ENCODE results near the gene GRID1.

- TF ChIP-seq EZH2 (IDR thresholded peaks at IDR 0.05): no peak
- no peak for TF ChIP-seq POLR2AphosphoS5 (IDR thresholded peaks at IDR 0.05; ENCODE audit: low read depth, low read length)
- TF ChIP-seq POLR2A (IDR thresholded peaks at IDR 0.05; ENCODE audit: borderline replicate concordance, extremely low read depth, insufficient read depth, insufficient read length): no peak
- TF ChIP-seq EZH2phosphoT487 (IDR thresholded peaks at IDR 0.05; ENCODE audit: borderline replicate concordance): no peak
- no peak for TF ChIP-seq REST (IDR thresholded peaks at IDR 0.05; ENCODE audit: low read depth)
- TF ChIP-seq, protein P1, sequence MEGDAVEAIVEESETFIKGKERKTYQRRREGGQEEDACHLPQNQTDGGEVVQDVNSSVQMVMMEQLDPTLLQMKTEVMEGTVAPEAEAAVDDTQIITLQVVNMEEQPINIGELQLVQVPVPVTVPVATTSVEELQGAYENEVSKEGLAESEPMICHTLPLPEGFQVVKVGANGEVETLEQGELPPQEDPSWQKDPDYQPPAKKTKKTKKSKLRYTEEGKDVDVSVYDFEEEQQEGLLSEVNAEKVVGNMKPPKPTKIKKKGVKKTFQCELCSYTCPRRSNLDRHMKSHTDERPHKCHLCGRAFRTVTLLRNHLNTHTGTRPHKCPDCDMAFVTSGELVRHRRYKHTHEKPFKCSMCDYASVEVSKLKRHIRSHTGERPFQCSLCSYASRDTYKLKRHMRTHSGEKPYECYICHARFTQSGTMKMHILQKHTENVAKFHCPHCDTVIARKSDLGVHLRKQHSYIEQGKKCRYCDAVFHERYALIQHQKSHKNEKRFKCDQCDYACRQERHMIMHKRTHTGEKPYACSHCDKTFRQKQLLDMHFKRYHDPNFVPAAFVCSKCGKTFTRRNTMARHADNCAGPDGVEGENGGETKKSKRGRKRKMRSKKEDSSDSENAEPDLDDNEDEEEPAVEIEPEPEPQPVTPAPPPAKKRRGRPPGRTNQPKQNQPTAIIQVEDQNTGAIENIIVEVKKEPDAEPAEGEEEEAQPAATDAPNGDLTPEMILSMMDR (IDR thresholded peaks at IDR 0.05 in 2 of 3, conservative IDR thresholded peaks at IDR 0.05 in 1 of 3; ENCODE audit: borderline replicate concordance in 1 of 3, insufficient read depth in 1 of 3, low read depth in 2 of 3, low read length in 2 of 3): no peak
- no peak for TF ChIP-seq ZNF274 (IDR thresholded peaks at IDR 0.05; ENCODE audit: low read depth, low read length)
- TF ChIP-seq, protein P2, sequence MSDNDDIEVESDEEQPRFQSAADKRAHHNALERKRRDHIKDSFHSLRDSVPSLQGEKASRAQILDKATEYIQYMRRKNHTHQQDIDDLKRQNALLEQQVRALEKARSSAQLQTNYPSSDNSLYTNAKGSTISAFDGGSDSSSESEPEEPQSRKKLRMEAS (IDR thresholded peaks at IDR 0.05): no peak
- no peak for TF ChIP-seq TCF7L2 (IDR thresholded peaks at IDR 0.05; ENCODE audit: borderline replicate concordance, extremely low read depth, insufficient read depth, insufficient read length)
- TF ChIP-seq ZFX (IDR thresholded peaks at IDR 0.05): no peak
Observed at GRCh38 chr10:85671530-85671929, 695.1 kb downstream of the GRID1 start.

All from HCT116 (cell line).